Hepatocyte (in vitro differentiated cells): Measurements from ENCODE around the gene CRISPLD2. TPM values are rescaled to one million over a fixed set of nuclear protein-coding genes. Genes with fewer than 3 reads are reported as not detected.
A peak's percentile ranks its signal among the peaks of the same experiment; 100 is the strongest.

Experiments used
- DNase-seq: peaks from one replicate; pipeline ENCODE4 v3.0.0-alpha.2; 2016; ENCODE audit warnings: low spot score
- H2AFZ ChIP-seq: fragments of 200-600 bp; sonication (generic); 2 replicates; pipeline ENCODE4 v1.6.0; 2016; ENCODE audit warnings: antibody characterized with exemption, mild to moderate bottlenecking
- H3K27ac ChIP-seq: fragments of 200-600 bp; sonication (generic); 2 replicates; pipeline ENCODE4 v1.5.1; 2016; ENCODE audit warnings: mild to moderate bottlenecking
- H3K27me3 ChIP-seq: fragments of 200-600 bp; sonication (generic); 2 replicates; pipeline ENCODE4 v1.6.1; 2016
- H3K36me3 ChIP-seq: fragments of 200-600 bp; sonication (generic); replicated peaks from 2 replicates; pipeline ENCODE4 v1.5.1; 2016; ENCODE audit warnings: low read depth; ENCODE audit not compliant: insufficient read depth
- H3K4me1 ChIP-seq: fragments of 200-600 bp; sonication (generic); 2 replicates; pipeline ENCODE4 v1.5.1; 2016; ENCODE audit warnings: mild to moderate bottlenecking, moderate library complexity; ENCODE audit not compliant: insufficient read depth
- H3K4me2 ChIP-seq: fragments of 200-600 bp; sonication (generic); 2 replicates; pipeline ENCODE4 v1.6.0; 2016
- H3K4me3 ChIP-seq: fragments of 200-600 bp; sonication (generic); 2 replicates; pipeline ENCODE4 v1.5.1; 2016; ENCODE audit warnings: mild to moderate bottlenecking
- H3K79me2 ChIP-seq: fragments of 200-600 bp; sonication (generic); 2 replicates; pipeline ENCODE4 v1.6.0; 2017; ENCODE audit warnings: mild to moderate bottlenecking
- H3K9me2 ChIP-seq: fragments of 200-600 bp; sonication (generic); replicated peaks from 2 replicates; pipeline ENCODE4 v1.6.0; 2017; ENCODE audit warnings: mild to moderate bottlenecking; ENCODE audit not compliant: insufficient read depth
- H3K9me3 ChIP-seq: fragments of 200-600 bp; sonication (generic); 2 replicates; pipeline ENCODE4 v1.5.1; 2016; ENCODE audit warnings: low read depth, mild to moderate bottlenecking
- H4K20me1 ChIP-seq: fragments of 200-600 bp; sonication (generic); 2 replicates; pipeline ENCODE4 v1.6.0; 2016; ENCODE audit warnings: mild to moderate bottlenecking; ENCODE audit not compliant: insufficient read depth, poor library complexity, severe bottlenecking
- EZH2 ChIP-seq: fragments of 200-600 bp; sonication (generic); IDR thresholded peaks from 2 replicates; pipeline ENCODE4 v1.6.1; 2016; ENCODE audit warnings: antibody characterized with exemption, mild to moderate bottlenecking, borderline replicate concordance
- EZH2phosphoT487 ChIP-seq: fragments of 200-600 bp; sonication (generic); IDR thresholded peaks from one replicate; pipeline ENCODE4 v1.6.1; 2018; ENCODE audit warnings: antibody characterized with exemption, mild to moderate bottlenecking, low read depth, moderate library complexity; ENCODE audit not compliant: unreplicated experiment, severe bottlenecking
- WGBS: methylation state at CpG from one replicate; pipeline ENCODE4 v1.1.6; 2016; ENCODE audit warnings: low lambda C conversion rate; ENCODE audit errors: missing lambda C conversion rate; 5-methylcytosine and 5-hydroxymethylcytosine counted together
- polyA plus RNA-seq: library from polyadenylated mRNA; unstranded; fragments of >200 nt; fragmentation: Nextera tagmentation; extraction: Ambion mirVana; gene quantifications from 2 replicates; pipeline ENCODE4 v1.2.1, GENCODE V29; 2016
- total RNA-seq: library from RNA; depleted of rRNA; stranded (reverse); fragments of >200 nt; gene quantifications from 2 replicates; pipeline ENCODE4 v1.2.3, GENCODE V29; 2014
- TF ChIP-seq, protein P1 (sequence below): fragments of 200-600 bp; sonication (generic); IDR thresholded peaks from 2 replicates; pipeline ENCODE4 v1.5.1; 2016; ENCODE audit warnings: antibody characterized with exemption, mild to moderate bottlenecking; ENCODE audit not compliant: poor library complexity

The CRISPLD2 gene
- total and polyA plus RNA-seq, 2 experiments from 2014 or later, result 281 to 315 TPM

DNA sequence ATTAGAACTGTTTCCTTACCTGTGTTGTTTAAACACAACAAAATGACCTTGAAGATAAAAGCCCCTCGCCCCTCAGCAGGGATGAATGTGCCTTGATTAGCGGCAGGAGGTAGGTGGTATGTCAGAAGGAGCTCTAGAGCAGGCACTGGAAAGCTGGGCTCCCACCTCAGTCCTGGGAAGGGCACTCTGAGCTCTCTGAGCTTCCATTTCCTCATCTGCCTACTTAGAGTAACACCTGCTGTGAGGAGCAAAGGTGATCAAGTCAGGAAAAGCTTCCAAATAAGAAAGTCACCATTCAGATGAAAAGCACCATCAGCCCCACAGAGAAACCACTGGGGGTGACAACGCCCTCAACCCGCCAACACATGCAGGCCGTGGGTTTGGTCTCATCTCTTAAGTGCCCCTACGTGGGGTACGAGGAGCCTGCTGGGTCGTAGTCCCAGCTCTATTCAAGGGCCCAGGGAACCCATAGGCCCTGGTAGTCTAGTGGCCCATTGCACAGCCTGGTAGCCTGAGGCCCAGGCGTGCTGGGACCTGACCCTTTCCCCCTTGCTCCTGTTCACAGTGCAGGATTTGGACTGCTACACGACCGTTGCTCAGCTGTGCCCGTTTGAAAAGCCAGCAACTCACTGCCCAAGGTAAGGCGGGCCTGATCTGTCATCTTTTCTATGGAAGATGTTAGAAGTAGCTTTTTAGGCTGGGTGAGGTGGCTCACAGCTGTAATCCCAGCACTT lies 57.3 kb downstream of the CRISPLD2 start:
- H3K27me3 ChIP-seq, result no peaks in the 10 kb centered on the region
- no peaks in the 10 kb centered on the region for H3K9me2 ChIP-seq
- no peak overlapping the region for H2AFZ ChIP-seq
- H3K4me3 ChIP-seq, result no peak overlapping the region
- DNase-seq, result no peak
- H4K20me1 ChIP-seq, result no peaks in the 10 kb centered on the region
- H3K27ac ChIP-seq, result peak overlapping the region; percentile 42
- H3K36me3 ChIP-seq, result no peaks in the 10 kb centered on the region
- 91% methylated on average over 13 of the region's 13 CpGs for WGBS
- H3K4me2 ChIP-seq, result no peak overlapping the region
- TF ChIP-seq EZH2phosphoT487, result no peak
- no peak for TF ChIP-seq EZH2
- TF ChIP-seq, protein P1, sequence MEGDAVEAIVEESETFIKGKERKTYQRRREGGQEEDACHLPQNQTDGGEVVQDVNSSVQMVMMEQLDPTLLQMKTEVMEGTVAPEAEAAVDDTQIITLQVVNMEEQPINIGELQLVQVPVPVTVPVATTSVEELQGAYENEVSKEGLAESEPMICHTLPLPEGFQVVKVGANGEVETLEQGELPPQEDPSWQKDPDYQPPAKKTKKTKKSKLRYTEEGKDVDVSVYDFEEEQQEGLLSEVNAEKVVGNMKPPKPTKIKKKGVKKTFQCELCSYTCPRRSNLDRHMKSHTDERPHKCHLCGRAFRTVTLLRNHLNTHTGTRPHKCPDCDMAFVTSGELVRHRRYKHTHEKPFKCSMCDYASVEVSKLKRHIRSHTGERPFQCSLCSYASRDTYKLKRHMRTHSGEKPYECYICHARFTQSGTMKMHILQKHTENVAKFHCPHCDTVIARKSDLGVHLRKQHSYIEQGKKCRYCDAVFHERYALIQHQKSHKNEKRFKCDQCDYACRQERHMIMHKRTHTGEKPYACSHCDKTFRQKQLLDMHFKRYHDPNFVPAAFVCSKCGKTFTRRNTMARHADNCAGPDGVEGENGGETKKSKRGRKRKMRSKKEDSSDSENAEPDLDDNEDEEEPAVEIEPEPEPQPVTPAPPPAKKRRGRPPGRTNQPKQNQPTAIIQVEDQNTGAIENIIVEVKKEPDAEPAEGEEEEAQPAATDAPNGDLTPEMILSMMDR, result no peak
- no peaks in the 10 kb centered on the region for H3K4me1 ChIP-seq
- H3K9me3 ChIP-seq, result no peaks in the 10 kb centered on the region
- H3K79me2 ChIP-seq, result no peaks in the 10 kb centered on the region

DNA sequence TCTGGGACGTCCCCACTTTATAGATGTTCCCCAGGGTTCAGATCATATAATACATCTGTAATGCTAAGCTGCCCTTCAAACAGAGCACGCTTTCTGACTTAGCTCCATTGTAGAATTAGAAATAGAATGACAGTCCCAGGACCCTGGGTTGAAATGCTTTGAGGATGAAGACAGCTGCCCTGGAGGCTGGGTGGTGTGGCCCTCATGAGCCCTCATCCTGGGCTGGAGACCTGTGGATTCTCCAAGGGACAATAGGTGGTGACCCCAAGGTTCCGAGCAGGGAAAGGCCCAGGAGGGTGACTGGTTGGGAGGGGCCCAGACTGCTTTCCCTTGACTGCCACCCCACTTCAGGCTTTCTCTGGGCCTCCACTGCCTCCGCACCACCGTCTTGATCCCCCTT lies 59.0 kb downstream of the CRISPLD2 start:
- 99% methylated on average over 5 of the region's 5 CpGs for WGBS
- Histone ChIP-seq H3K9me3 (no peaks in the 10 kb centered on the region), H3K9me2 (no peaks in the 10 kb centered on the region), H3K27me3 (no peaks in the 10 kb centered on the region), H2AFZ (no peak overlapping the region), H3K4me1 (no peaks in the 10 kb centered on the region), H3K27ac (peak overlapping the region; percentile 68), H3K4me2 (no peak overlapping the region), H4K20me1 (no peaks in the 10 kb centered on the region), H3K4me3 (no peak overlapping the region), H3K36me3 (no peaks in the 10 kb centered on the region), H3K79me2 (no peaks in the 10 kb centered on the region)
- TF ChIP-seq EZH2phosphoT487 (no peak), EZH2 (no peak)
- TF ChIP-seq, protein P1, result no peak
- DNase-seq, result no peak

DNA sequence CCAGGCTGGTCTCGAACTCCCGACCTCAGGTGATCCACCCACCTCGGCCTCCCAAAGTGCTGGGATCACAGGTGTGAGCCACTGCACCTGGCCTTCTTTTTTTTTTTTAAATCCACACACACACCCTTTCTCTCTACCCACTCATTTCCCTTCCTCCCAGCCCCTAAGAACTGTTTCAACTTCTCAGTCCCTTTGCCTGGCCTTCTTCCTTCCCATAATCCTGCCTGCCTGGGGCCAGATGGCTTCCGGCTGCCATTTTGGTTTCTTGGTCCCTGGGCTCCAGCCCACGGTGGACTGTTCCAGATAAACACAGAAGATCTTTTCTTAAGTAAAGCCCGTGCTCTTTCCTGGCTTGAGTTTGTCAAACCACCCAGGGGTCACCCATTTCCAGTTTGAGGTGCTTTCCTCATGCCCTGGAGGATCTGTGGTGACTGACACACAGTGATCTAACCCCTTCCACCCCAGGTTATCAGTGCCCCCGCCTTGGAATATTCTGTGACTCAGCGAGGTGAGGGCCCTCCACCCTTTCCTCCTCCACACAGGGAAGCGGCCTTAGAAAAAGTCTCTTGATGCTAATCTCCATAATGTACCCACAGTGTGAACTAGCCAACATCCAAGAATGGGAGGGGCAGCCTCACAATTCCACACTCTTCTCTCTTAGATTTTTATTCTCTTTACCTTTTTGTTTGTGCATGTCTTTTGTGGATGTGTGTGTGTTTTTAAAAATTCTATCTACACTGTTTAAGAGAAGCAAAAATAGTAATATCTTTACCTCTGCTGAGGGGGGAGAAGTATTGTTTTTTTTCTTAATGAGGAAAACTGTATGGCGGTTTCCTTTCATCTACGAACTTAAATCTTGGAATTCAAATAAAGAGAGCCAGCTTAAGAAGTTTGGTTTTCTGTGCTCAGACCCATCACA lies 60.0 kb downstream of the CRISPLD2 start:
- Histone ChIP-seq H3K79me2 (no peaks in the 10 kb centered on the region), H4K20me1 (no peaks in the 10 kb centered on the region), H2AFZ (no peak overlapping the region), H3K4me2 (no peak overlapping the region), H3K4me1 (no peaks in the 10 kb centered on the region), H3K9me2 (no peaks in the 10 kb centered on the region), H3K27me3 (no peaks in the 10 kb centered on the region), H3K4me3 (no peak overlapping the region), H3K9me3 (no peaks in the 10 kb centered on the region), H3K27ac (peak overlapping the region; percentile 68), H3K36me3 (no peaks in the 10 kb centered on the region)
- TF ChIP-seq EZH2, result no peak
- TF ChIP-seq EZH2phosphoT487, result no peak
- TF ChIP-seq, protein P1, result no peak
- 80% methylated on average over 11 of the region's 11 CpGs for WGBS
- DNase-seq, result peak; percentile 52
